HG02970 (cell line): ENCODE data around the gene CDK19.

Experiments
- ATAC-seq: cut with Tn5 transposase; IDR thresholded peaks from one replicate; pipeline ENCODE4 v1.9.1; 2021; ENCODE audit warnings: mild to moderate bottlenecking, moderate library complexity, moderate number of reproducible peaks; ENCODE audit not compliant: unreplicated experiment, low FRiP score

CDK19 gene

DNA sequence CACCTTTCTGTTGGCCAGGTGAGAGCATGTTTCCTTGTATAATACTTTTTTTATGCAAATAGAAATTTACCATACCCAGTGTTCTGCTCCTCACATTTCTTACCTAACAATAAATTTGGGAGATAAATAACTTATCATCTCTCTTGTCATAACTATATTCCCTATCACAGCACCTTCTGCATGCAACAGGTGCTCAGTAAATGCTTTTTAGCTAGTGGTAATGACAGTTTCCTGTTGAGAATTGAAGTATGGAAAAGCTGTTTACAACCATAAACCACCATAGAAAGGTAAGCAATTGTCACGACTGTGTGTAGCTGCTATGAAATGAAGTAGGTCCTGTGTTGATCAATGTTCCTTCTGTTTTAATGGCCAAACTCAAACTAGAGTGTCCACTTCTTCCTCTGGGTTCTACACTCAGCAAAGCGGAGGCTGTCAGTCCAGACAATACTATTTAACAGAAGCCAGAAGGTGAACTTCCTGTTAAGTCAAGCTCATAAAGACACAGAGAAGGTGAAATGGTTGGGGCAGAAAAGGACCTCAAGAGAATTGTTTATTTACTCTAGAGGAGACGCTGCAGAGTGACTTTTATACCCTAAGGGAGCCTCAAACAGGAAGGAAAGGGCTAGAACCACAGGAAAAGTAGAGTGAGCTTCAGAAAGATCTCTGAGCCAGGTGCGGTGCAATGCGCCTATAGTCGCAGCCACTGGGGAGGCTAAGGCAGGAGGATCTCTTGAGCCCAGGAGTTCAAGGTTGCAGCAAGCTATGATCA is 254.8 kb downstream of the CDK19 start:
- no peak for ATAC-seq
